ENCODE results near the gene NRG3. TPM values are rescaled to one million over a fixed set of nuclear protein-coding genes. Genes with fewer than 3 reads are reported as not detected.

The NRG3 gene
- total RNA-seq, 1 donor from 2014 or later: 1.6 TPM

GRCh38 chr10:82625512-82626189 lies 750.7 kb downstream of the NRG3 start:
- Histone ChIP-seq H3K4me1 (no peaks in the 10 kb centered on the region), H3K4me3 (no peak overlapping the region), H3K9me3 (no peaks in the 10 kb centered on the region), H3K36me3 (no peaks in the 10 kb centered on the region), H3K27me3 (no peaks in the 10 kb centered on the region), H3K27ac (no peak overlapping the region)
- no peak for DNase-seq (ENCODE audit: low spot score in 2 of 2)
- intact Hi-C loops (cut with DNase I): no loop called here
- no peak for TF ChIP-seq CTCF (IDR thresholded peaks at IDR 0.05)

GRCh38 chr10:82628373-82628772 lies 753.4 kb downstream of the NRG3 start:
- Histone ChIP-seq H3K9me3 (no peaks in the 10 kb centered on the region), H3K27ac (no peak overlapping the region), H3K36me3 (no peaks in the 10 kb centered on the region), H3K4me3 (no peak overlapping the region), H3K4me1 (no peaks in the 10 kb centered on the region), H3K27me3 (no peaks in the 10 kb centered on the region)
- intact Hi-C loops (cut with DNase I): no loop called here
- no peak for TF ChIP-seq CTCF (IDR thresholded peaks at IDR 0.05)
- no peak for DNase-seq (ENCODE audit: low spot score in 2 of 2)

- Histone ChIP-seq H3K27me3 (no peaks in the 10 kb centered on the region), H3K4me1 (no peaks in the 10 kb centered on the region), H3K4me3 (no peak overlapping the region), H3K36me3 (no peaks in the 10 kb centered on the region), H3K9me3 (no peaks in the 10 kb centered on the region), H3K27ac (no peak overlapping the region)
- intact Hi-C loops (cut with DNase I): no loop called here
- TF ChIP-seq CTCF (IDR thresholded peaks at IDR 0.05): no peak
- DNase-seq (ENCODE audit: low spot score in 2 of 2): no peak
These were observed 768.1 kb downstream of the NRG3 start for GRCh38 chr10:82643076-82643475.

GRCh38 chr10:82643601-82644000 lies 768.6 kb downstream of the NRG3 start:
- DNase-seq (ENCODE audit: low spot score in 2 of 2): no peak
- Histone ChIP-seq H3K27me3 (no peaks in the 10 kb centered on the region), H3K27ac (no peak overlapping the region), H3K4me1 (no peaks in the 10 kb centered on the region), H3K9me3 (no peaks in the 10 kb centered on the region), H3K36me3 (no peaks in the 10 kb centered on the region), H3K4me3 (no peak overlapping the region)
- TF ChIP-seq CTCF (IDR thresholded peaks at IDR 0.05): no peak
- intact Hi-C loops (cut with DNase I): no loop called here

- Histone ChIP-seq H3K27ac (no peak overlapping the region), H3K9me3 (no peaks in the 10 kb centered on the region), H3K4me3 (no peak overlapping the region), H3K4me1 (no peaks in the 10 kb centered on the region), H3K36me3 (no peaks in the 10 kb centered on the region), H3K27me3 (no peaks in the 10 kb centered on the region)
- no peak for DNase-seq (ENCODE audit: low spot score in 2 of 2)
- intact Hi-C loops (cut with DNase I): no loop called here
- TF ChIP-seq CTCF (IDR thresholded peaks at IDR 0.05): no peak
These were observed 770.2 kb downstream of the NRG3 start for GRCh38 chr10:82645221-82645620.
